ENCODE results near the gene TNFRSF13B. TPM values are rescaled to one million over a fixed set of nuclear protein-coding genes. Genes with fewer than 3 reads are reported as not detected.

The TNFRSF13B gene
- 1 to 10 TPM in 2 of 4 donors, under 1 TPM in 1, not detected in 1; 0.13 to 3.0 (median 2.0) TPM for polyA plus RNA-seq
- long read RNA-seq, donor 1 = 0 reads
- long read RNA-seq, donor 2 = 0 reads
- long read RNA-seq, donor 3, partial matches to known transcripts = 0 of 1 reads
- long read RNA-seq, donor 3, other reads (novel, unspliced or antisense) = 0 of 1 reads
- long read RNA-seq, donor 4 = 0 reads
- long read RNA-seq, donor 5 = 0 reads
- long read RNA-seq, donor 6 = 0 reads
- long read RNA-seq, donor 7 = 0 reads
- long read RNA-seq, donor 8 = 0 reads
- long read RNA-seq, donor 9 = 0 reads
- long read RNA-seq, donor 10 = 0 reads

GRCh38 chr17:16971458-16972338 is at the start of gene TNFRSF13B:
Gene TNFRSF13B, minus strand, starts transcription at chr17:16972118. Its CDS starts 43 bp downstream, at chr17:16972075.
- Histone ChIP-seq H3K27me3 (ENCODE audit: control insufficient read depth in 3 of 3, insufficient read depth in 3 of 3, low read length in 3 of 3) (no peaks in the 10 kb centered on the region), H3K9me3 (ENCODE audit: control insufficient read depth in 2 of 2, insufficient read depth in 1 of 2, low read depth in 1 of 2, low read length in 1 of 2) (no peaks in the 10 kb centered on the region), H3K27ac (ENCODE audit: low read depth in 1 of 3, low read length in 2 of 3) (peak within 1 kb of the TSS in 1 of 3 donors; percentile 41), H3K4me1 (ENCODE audit: control insufficient read depth in 3 of 3, insufficient read depth in 2 of 3, low read depth in 1 of 3, low read length in 2 of 3) (no peaks in the 10 kb centered on the region), H3K36me3 (ENCODE audit: control insufficient read depth in 3 of 3, insufficient read depth in 2 of 3, low read depth in 1 of 3, low read length in 3 of 3) (no peaks in the 10 kb centered on the region), H3K4me3 (ENCODE audit: low read depth in 1 of 3, low read length in 3 of 3) (no peak within 1 kb of the TSS)
- no peak for FAIRE-seq
- no peak for DNase-seq
- 83 to 88% (median 86%) methylated on average over 16 to 17 of the region's 17 CpGs for WGBS, 3 donors

- WGBS, 3 donors = 18 to 44% (median 35%) methylated on average over 15 of the region's 15 CpGs
- FAIRE-seq (no peak), DNase-seq (peak; percentile 79 to 92)
- H3K27ac ChIP-seq (ENCODE audit: low read depth in 1 of 3, low read length in 2 of 3) = peak overlapping the region; percentile 9 to 96 (median 36)
- peaks cover 5 to 59% (median 7%) of the 10 kb centered on the region in 3 donors for H3K4me1 ChIP-seq (ENCODE audit: control insufficient read depth in 3 of 3, insufficient read depth in 2 of 3, low read depth in 1 of 3, low read length in 2 of 3)
- no peak overlapping the region for H3K4me3 ChIP-seq (ENCODE audit: low read depth in 1 of 3, low read length in 3 of 3)
- no peaks in the 10 kb centered on the region for H3K27me3 ChIP-seq (ENCODE audit: control insufficient read depth in 3 of 3, insufficient read depth in 3 of 3, low read length in 3 of 3)
- H3K36me3 ChIP-seq (ENCODE audit: control insufficient read depth in 3 of 3, insufficient read depth in 2 of 3, low read depth in 1 of 3, low read length in 3 of 3) = peaks cover 0 to 11% (median 0%) of the 10 kb centered on the region in 3 donors
- H3K9me3 ChIP-seq (ENCODE audit: control insufficient read depth in 2 of 2, insufficient read depth in 1 of 2, low read depth in 1 of 2, low read length in 1 of 2) = peaks cover 0 to 4% of the 10 kb centered on the region in 2 donors
These were observed 49.4 kb upstream of the TNFRSF13B start for GRCh38 chr17:17021194-17021863.

GRCh38 chr17:17020821-17021193 is 48.9 kb upstream of the TNFRSF13B start:
- Histone ChIP-seq H3K9me3 (ENCODE audit: control insufficient read depth in 2 of 2, insufficient read depth in 1 of 2, low read depth in 1 of 2, low read length in 1 of 2) (peaks cover 0 to 4% of the 10 kb centered on the region in 2 donors), H3K27ac (ENCODE audit: low read depth in 1 of 3, low read length in 2 of 3) (peak overlapping the region in 2 of 3 donors; percentile 9 to 96), H3K4me1 (ENCODE audit: control insufficient read depth in 3 of 3, insufficient read depth in 2 of 3, low read depth in 1 of 3, low read length in 2 of 3) (peaks cover 5 to 59% (median 7%) of the 10 kb centered on the region in 3 donors), H3K4me3 (ENCODE audit: low read depth in 1 of 3, low read length in 3 of 3) (no peak overlapping the region), H3K36me3 (ENCODE audit: control insufficient read depth in 3 of 3, insufficient read depth in 2 of 3, low read depth in 1 of 3, low read length in 3 of 3) (peaks cover 0 to 11% (median 0%) of the 10 kb centered on the region in 3 donors), H3K27me3 (ENCODE audit: control insufficient read depth in 3 of 3, insufficient read depth in 3 of 3, low read length in 3 of 3) (no peaks in the 10 kb centered on the region)
- WGBS, 3 donors = 84 to 91% (median 87%) methylated on average over 8 of the region's 8 CpGs
- FAIRE-seq (no peak), DNase-seq (no peak)

GRCh38 chr17:17019891-17020456 is 48.1 kb upstream of the TNFRSF13B start:
- Histone ChIP-seq H3K9me3 (ENCODE audit: control insufficient read depth in 2 of 2, insufficient read depth in 1 of 2, low read depth in 1 of 2, low read length in 1 of 2) (peaks cover 0 to 4% of the 10 kb centered on the region in 2 donors), H3K4me1 (ENCODE audit: control insufficient read depth in 3 of 3, insufficient read depth in 2 of 3, low read depth in 1 of 3, low read length in 2 of 3) (peaks cover 5 to 51% (median 7%) of the 10 kb centered on the region in 3 donors), H3K27ac (ENCODE audit: low read depth in 1 of 3, low read length in 2 of 3) (peak overlapping the region in 1 of 3 donors; percentile 8), H3K36me3 (ENCODE audit: control insufficient read depth in 3 of 3, insufficient read depth in 2 of 3, low read depth in 1 of 3, low read length in 3 of 3) (peaks cover 0 to 11% (median 0%) of the 10 kb centered on the region in 3 donors), H3K4me3 (ENCODE audit: low read depth in 1 of 3, low read length in 3 of 3) (no peak overlapping the region), H3K27me3 (ENCODE audit: control insufficient read depth in 3 of 3, insufficient read depth in 3 of 3, low read length in 3 of 3) (no peaks in the 10 kb centered on the region)
- WGBS, 3 donors = 95 to 96% (median 95%) methylated on average over 13 of the region's 13 CpGs
- no peak for FAIRE-seq
- DNase-seq = no peak

- H3K4me3 ChIP-seq (ENCODE audit: low read depth in 1 of 3, low read length in 3 of 3) = no peak overlapping the region
- FAIRE-seq (no peak), DNase-seq (no peak)
- no peaks in the 10 kb centered on the region for H3K27me3 ChIP-seq (ENCODE audit: control insufficient read depth in 3 of 3, insufficient read depth in 3 of 3, low read length in 3 of 3)
- H3K4me1 ChIP-seq (ENCODE audit: control insufficient read depth in 3 of 3, insufficient read depth in 2 of 3, low read depth in 1 of 3, low read length in 2 of 3) = peaks cover 5 to 49% (median 7%) of the 10 kb centered on the region in 3 donors
- peaks cover 0 to 11% (median 0%) of the 10 kb centered on the region in 3 donors for H3K36me3 ChIP-seq (ENCODE audit: control insufficient read depth in 3 of 3, insufficient read depth in 2 of 3, low read depth in 1 of 3, low read length in 3 of 3)
- WGBS, 3 donors = 82 to 92% (median 91%) methylated on average over 5 of the region's 5 CpGs
- H3K9me3 ChIP-seq (ENCODE audit: control insufficient read depth in 2 of 2, insufficient read depth in 1 of 2, low read depth in 1 of 2, low read length in 1 of 2) = peaks cover 0 to 4% of the 10 kb centered on the region in 2 donors
- H3K27ac ChIP-seq (ENCODE audit: low read depth in 1 of 3, low read length in 2 of 3) = peak overlapping the region in 1 of 3 donors; percentile 4
These were observed 47.5 kb upstream of the TNFRSF13B start for GRCh38 chr17:17019430-17019762.

GRCh38 chr17:17018612-17019429 is 46.9 kb upstream of the TNFRSF13B start:
- Histone ChIP-seq H3K4me1 (ENCODE audit: control insufficient read depth in 3 of 3, insufficient read depth in 2 of 3, low read depth in 1 of 3, low read length in 2 of 3) (peaks cover 5 to 49% (median 7%) of the 10 kb centered on the region in 3 donors), H3K36me3 (ENCODE audit: control insufficient read depth in 3 of 3, insufficient read depth in 2 of 3, low read depth in 1 of 3, low read length in 3 of 3) (peaks cover 0 to 11% (median 0%) of the 10 kb centered on the region in 3 donors), H3K27me3 (ENCODE audit: control insufficient read depth in 3 of 3, insufficient read depth in 3 of 3, low read length in 3 of 3) (no peaks in the 10 kb centered on the region), H3K4me3 (ENCODE audit: low read depth in 1 of 3, low read length in 3 of 3) (no peak overlapping the region), H3K27ac (ENCODE audit: low read depth in 1 of 3, low read length in 2 of 3) (peak overlapping the region in 1 of 3 donors; percentile 29), H3K9me3 (ENCODE audit: control insufficient read depth in 2 of 2, insufficient read depth in 1 of 2, low read depth in 1 of 2, low read length in 1 of 2) (peaks cover 0 to 4% of the 10 kb centered on the region in 2 donors)
- WGBS, 3 donors = 45 to 79% (median 67%) methylated on average over 10 of the region's 10 CpGs
- no peak for FAIRE-seq
- peak in 1 of 2 donors; percentile 81 for DNase-seq

GRCh38 chr17:17018021-17018441 is 46.1 kb upstream of the TNFRSF13B start:
- H3K36me3 ChIP-seq (ENCODE audit: control insufficient read depth in 3 of 3, insufficient read depth in 2 of 3, low read depth in 1 of 3, low read length in 3 of 3) = peaks cover 0 to 11% (median 0%) of the 10 kb centered on the region in 3 donors
- WGBS, 3 donors = 75 to 88% (median 83%) methylated on average over 11 of the region's 11 CpGs
- H3K4me3 ChIP-seq (ENCODE audit: low read depth in 1 of 3, low read length in 3 of 3) = no peak overlapping the region
- H3K4me1 ChIP-seq (ENCODE audit: control insufficient read depth in 3 of 3, insufficient read depth in 2 of 3, low read depth in 1 of 3, low read length in 2 of 3) = peaks cover 5 to 47% (median 7%) of the 10 kb centered on the region in 3 donors
- peak overlapping the region in 1 of 3 donors; percentile 29 for H3K27ac ChIP-seq (ENCODE audit: low read depth in 1 of 3, low read length in 2 of 3)
- H3K27me3 ChIP-seq (ENCODE audit: control insufficient read depth in 3 of 3, insufficient read depth in 3 of 3, low read length in 3 of 3) = no peaks in the 10 kb centered on the region
- peaks cover 0 to 4% of the 10 kb centered on the region in 2 donors for H3K9me3 ChIP-seq (ENCODE audit: control insufficient read depth in 2 of 2, insufficient read depth in 1 of 2, low read depth in 1 of 2, low read length in 1 of 2)
- FAIRE-seq = no peak
- no peak for DNase-seq
